Right lobe of liver (tissue), 4 donors: ENCODE data around the gene C5.

Source experiments
- POLR2A ChIP-seq: fragments of 450-650 bp; IDR thresholded peaks from one replicate; pipeline ENCODE4 v1.6.1; 2017; ENCODE audit warnings: antibody characterized with exemption, mild to moderate bottlenecking
- TF ChIP-seq, protein P1 (sequence below), 4 donors: fragments of 200-600 bp in 3 of 4; fragments of 450-650 bp in 1 of 4; IDR thresholded peaks; one replicate each; pipeline versions ENCODE4 v1.5.1 to v1.8.0; 2016 to 2022; ENCODE audit warnings: antibody characterized with exemption in 4 of 4, mild to moderate bottlenecking in 2 of 4
- donor health status: DM: no; HTN: no; CAD: no.
- donor health status: DM: no; HTN: no; CAD: no.
- donor health status: DM: no; HTN: yes; CAD: no.

DNA sequence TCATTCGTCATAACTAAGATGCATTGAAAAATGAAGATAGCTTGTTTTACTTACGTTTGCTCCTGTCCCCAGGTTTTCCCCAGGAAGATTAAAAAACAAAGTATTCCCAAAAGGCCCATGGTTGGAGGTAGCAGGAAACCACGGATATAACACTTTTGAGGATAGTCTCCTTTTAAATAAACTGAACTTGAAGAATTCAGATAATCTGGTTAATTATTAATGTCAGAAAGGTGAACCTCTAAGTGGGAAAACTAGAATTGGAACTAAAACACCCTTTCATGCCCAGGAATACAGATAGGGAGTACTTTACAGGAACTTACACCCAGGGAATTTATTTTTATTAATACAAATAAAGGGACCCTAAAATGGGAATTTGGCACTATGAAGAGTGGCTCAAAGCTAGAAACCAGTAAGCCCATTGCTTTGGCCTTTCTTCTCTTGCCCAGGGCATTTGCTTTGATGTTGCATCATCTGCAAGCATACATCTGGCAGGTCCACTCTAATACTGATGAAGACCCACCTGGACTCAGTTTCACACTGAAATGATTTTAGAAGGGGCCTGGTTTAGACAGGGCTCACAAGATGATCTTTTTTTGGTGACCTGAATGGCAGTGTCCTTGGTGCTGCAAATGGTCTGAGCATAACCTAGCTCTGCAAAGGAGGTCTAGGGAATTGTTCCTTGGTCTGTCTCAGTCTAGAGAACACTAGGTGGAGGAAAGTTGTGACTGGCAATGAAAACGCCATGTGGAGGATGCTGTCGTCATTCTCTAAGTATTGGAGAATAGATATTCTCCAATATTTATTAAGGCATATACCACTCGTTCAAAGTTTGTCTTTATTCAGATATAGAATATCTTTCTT lies at the start of gene C5:
- TF ChIP-seq, protein P1, sequence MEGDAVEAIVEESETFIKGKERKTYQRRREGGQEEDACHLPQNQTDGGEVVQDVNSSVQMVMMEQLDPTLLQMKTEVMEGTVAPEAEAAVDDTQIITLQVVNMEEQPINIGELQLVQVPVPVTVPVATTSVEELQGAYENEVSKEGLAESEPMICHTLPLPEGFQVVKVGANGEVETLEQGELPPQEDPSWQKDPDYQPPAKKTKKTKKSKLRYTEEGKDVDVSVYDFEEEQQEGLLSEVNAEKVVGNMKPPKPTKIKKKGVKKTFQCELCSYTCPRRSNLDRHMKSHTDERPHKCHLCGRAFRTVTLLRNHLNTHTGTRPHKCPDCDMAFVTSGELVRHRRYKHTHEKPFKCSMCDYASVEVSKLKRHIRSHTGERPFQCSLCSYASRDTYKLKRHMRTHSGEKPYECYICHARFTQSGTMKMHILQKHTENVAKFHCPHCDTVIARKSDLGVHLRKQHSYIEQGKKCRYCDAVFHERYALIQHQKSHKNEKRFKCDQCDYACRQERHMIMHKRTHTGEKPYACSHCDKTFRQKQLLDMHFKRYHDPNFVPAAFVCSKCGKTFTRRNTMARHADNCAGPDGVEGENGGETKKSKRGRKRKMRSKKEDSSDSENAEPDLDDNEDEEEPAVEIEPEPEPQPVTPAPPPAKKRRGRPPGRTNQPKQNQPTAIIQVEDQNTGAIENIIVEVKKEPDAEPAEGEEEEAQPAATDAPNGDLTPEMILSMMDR (IDR thresholded peaks at IDR 0.05) = no peak
- peak; percentile 71 for TF ChIP-seq POLR2A
